ENCODE measurements around the gene DNAI4.

DNA sequence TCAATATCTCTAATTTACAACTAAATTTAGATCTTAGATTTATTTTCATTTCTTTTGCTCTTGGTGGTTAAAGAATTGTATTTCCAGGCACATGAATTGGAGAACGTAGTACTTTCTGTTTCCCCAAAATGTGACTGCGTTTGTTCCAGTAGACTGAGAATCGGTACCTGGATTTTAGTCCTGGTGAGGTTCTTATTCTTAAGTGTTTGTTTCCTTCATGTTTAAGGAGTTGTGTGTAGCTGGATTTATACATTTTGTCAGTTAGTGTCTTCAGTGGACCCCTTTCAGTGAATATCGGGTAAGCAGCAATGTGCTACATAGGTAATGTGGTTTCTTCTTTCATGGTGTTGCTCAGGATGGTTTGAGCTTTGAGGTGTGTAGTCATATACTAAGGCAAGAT is 6.9 kb upstream of the DNAI4 start:
- no peak for TF ChIP-seq POLR2AphosphoS5 (IDR thresholded peaks at IDR 0.05)
- TF ChIP-seq, protein P1, sequence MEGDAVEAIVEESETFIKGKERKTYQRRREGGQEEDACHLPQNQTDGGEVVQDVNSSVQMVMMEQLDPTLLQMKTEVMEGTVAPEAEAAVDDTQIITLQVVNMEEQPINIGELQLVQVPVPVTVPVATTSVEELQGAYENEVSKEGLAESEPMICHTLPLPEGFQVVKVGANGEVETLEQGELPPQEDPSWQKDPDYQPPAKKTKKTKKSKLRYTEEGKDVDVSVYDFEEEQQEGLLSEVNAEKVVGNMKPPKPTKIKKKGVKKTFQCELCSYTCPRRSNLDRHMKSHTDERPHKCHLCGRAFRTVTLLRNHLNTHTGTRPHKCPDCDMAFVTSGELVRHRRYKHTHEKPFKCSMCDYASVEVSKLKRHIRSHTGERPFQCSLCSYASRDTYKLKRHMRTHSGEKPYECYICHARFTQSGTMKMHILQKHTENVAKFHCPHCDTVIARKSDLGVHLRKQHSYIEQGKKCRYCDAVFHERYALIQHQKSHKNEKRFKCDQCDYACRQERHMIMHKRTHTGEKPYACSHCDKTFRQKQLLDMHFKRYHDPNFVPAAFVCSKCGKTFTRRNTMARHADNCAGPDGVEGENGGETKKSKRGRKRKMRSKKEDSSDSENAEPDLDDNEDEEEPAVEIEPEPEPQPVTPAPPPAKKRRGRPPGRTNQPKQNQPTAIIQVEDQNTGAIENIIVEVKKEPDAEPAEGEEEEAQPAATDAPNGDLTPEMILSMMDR (IDR thresholded peaks at IDR 0.05), result no peak
